Activated CD8-positive, alpha-beta memory T cell treated with anti-CD3 and anti-CD28 coated beads, Interleukin-2, amount 50 U/mL, for 4 hours (primary cell): ENCODE results near the gene SPATA16.
"Not testable (repeated sequence)": the region's sequence is repeated elsewhere in the genome, so short reads cannot be mapped to it uniquely, and the experiment has no call there.

Experiments
- DNase-seq: peaks from one replicate; pipeline ENCODE4 v3.0.0-alpha.2; 2020

SPATA16 gene

GRCh38 chr3:173058229-173058628 lies 82.8 kb downstream of the SPATA16 start:
- DNase-seq: no peak

- no peak for DNase-seq
These were observed 85.7 kb downstream of the SPATA16 start for GRCh38 chr3:173055228-173055933.

GRCh38 chr3:173049360-173049759 lies 91.7 kb downstream of the SPATA16 start:
- DNase-seq: no peak

- DNase-seq: no peak
These were observed 95.2 kb downstream of the SPATA16 start for GRCh38 chr3:173045770-173046382.

- DNase-seq: no peak
These were observed 96.0 kb downstream of the SPATA16 start for GRCh38 chr3:173044998-173045397.

DNA sequence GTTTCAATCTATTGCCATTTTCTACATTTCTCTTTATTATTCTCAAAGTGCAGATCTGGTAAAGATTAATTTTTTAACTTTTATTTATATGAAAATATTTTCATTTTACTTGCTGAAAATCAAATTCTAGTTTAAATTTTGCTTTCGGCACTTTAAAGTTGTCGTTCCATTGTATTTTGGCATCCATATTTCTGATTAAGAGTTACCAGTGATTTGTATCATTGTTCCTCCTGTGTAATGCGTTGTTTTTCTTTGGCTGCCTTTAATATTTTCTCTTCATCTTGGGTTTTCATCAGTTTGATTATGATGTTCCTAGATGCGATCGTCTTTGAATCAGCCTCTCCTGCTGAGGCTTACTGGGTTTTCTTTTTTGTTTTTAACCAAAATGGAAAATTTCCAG lies 97.3 kb downstream of the SPATA16 start:
- DNase-seq: no peak

DNA sequence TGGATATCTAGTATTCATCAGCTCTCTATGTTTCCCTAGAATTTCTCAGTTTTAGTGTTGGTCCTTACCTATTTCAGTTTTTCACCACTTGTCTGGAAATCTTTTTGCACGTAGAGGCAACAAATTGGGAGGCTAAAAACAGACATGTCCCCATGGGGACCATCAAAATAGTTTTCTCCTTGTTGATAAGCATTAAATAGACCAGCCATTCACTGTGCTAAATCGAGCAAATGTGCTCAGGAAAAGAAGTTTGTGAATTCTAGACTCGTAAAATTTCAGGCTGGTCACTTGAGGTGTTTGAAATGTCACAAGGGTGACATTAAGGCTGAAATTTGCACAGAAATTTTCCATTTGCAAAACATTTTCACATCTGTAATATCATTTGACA lies 102.6 kb downstream of the SPATA16 start:
- no peak for DNase-seq

DNA sequence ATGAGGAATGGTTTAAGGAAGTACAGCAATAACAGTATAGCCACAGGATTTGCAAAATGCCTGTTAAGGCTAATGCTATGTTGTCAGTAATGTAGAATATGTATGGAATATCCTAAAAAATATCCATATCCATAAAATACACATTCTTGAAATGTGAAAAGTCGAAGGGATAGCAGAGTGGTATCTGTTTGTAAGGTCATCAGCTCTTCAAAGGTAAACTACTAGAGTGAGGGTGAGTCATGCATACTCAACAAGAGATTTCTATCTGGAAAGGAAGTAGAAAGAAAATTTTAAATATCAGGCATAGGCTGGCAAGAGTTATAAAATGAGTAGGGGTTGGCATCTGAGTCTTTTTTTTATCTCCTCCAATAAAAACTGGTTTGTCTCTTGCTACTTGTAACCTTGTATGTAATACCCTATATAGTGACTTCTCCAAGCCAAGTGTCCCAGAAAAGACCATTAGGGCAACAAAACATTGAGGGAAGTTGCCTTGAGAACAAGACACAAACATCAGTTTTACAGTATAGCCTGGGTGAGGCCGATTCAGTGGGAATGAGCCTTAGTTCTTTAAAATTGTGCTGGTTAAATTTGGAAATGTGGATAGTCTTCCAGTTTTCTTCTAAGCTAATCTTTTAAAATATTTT lies 103.1 kb downstream of the SPATA16 start:
- DNase-seq: no peak

- DNase-seq: no peak
These were observed 110.8 kb downstream of the SPATA16 start for GRCh38 chr3:173030273-173030672.

- DNase-seq: no peak
These were observed 112.7 kb downstream of the SPATA16 start for GRCh38 chr3:173028351-173028750.

GRCh38 chr3:173027429-173027828 lies 113.6 kb downstream of the SPATA16 start:
- no peak for DNase-seq

DNA sequence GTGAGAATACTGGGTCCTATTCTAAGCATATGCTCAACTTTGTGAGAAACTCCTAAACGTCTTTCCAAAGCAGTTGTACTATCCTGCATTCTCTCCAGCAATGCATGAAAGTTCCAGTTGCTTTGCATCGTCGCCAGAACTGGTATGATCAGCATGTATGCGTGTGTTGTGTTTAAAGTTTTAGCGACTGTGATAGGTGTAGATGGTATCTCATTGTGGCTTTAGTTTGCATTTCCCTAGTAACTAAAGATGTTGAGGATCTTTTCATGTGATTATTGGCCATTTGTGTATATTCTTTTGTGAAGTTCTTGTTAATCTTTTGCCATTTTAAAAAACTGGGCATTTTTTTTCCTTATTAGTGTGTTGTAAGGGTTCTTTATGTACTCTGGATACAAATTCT lies 115.1 kb downstream of the SPATA16 start:
- no peak for DNase-seq

DNA sequence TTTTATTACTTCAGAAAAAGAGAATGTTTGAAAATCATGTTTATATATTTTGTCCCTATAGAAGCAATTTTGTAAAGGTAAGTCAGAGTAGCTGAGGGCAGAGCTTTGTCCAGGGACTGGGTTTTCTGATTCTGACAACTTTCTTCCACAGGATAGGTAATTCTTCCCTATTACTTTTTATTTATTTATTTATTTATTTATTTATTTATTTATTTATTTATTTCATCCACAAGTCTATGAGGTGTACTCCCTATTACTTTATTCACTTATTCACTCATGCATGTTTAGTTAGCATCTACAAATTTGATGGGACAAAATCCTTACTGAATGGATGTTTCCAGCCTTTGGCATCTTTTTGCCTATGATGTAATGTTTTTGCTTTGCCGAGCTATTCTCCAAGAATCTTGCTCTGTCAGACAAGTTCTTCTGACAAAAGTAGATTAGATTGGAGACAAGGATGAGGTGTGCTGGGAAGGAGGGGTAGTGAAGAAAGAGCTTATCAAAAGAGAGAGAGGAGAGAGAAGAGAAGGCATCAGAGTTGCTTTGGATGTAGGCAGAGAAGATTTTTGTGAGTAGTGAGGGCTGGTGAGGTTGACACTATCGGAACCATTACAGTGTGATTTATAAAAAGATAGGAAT lies 119.4 kb downstream of the SPATA16 start:
- DNase-seq: no peak

- not testable (repeated sequence) for DNase-seq
These were observed 120.9 kb downstream of the SPATA16 start for GRCh38 chr3:173020128-173020527.

DNA sequence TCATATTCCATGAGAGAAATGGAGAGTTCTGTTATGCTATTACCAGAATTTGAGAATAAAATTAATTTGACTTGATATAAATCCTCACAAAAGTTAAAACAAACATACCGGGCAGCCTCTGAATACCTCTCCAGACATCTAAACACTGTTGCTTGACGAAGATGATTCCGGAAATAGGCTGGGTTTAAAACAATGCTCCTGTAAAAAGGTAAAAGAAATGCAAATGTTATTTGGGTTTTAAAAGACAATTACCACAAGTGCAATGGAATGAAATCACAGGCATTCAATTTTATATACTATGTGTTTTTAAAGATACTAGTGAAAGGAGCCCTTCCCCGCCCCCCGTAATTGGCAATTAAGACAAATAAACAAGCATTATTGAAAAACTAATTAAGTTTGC lies 121.7 kb downstream of the SPATA16 start:
- DNase-seq: no peak

DNA sequence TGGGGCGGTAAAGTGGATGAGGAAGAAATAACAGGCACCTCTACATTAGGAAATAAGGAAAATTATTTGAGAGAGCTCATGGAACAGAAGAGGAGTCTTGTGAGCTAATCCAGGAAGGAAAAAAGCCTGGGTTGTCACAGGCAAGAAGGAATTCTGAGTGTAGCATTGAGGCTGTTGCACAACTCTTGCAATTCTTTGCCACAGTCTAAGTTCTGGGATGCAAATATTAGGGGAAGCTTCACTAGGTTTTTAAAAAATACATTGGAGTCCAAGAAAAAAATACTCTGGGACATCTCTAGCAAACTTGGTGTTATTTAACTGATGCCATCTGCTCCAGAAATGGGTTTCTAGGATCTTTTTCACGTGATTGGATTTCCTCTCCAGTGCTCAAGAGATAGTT lies 122.3 kb downstream of the SPATA16 start:
- no peak for DNase-seq

GRCh38 chr3:173013219-173013832 lies 127.7 kb downstream of the SPATA16 start:
- no peak for DNase-seq

DNA sequence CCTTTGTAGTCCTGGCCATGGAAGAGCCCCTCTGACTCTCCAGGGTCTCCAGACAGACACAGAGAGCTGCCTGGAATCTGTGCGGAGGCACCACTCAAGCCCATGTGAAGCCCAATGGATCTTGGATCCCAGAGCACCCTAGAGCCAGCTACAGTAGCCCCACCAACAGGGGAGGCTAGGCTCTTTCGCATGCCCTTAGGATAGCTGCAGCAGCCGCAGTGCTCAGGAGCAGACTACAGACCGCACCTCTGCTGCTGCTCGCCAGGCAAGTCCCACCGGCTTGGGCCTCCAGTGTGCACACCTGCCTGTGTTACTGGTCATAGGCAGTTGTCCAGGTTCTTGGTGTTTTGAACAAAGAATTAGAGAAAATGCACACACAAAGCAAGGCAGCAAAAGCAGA lies 131.6 kb downstream of the SPATA16 start:
- no peak for DNase-seq

- no peak for DNase-seq
These were observed 132.1 kb downstream of the SPATA16 start for GRCh38 chr3:173008978-173009377.

DNA sequence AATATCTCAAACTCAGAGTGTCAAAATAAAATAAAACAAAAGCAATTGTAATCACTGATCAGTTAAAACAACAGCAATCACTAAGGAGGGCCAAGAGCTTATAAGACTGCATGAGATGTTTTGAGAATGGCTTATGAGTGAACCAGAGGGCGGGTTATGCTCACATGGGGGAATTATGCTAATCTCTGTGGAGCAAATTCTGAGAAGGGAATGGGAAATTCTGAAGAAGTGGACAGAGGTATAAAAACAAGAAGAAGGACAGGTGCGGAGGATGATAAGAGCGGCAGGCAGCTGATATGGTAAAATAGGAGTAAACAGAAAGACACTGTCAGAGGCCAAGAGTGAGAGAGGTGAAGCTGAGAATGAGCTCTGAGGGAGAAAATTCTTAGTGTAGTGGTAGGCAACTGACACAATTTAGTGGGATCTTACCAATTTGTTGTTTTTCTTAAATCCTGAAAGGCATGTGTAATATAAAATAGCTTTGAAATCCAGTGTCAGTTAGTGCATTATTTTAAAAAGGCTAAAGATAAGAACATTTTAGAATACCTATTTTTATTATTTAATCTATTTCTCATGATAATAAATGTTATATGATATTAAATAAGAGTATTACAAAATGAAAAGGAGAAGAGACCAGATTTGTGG lies 133.8 kb downstream of the SPATA16 start:
- no peak for DNase-seq

DNA sequence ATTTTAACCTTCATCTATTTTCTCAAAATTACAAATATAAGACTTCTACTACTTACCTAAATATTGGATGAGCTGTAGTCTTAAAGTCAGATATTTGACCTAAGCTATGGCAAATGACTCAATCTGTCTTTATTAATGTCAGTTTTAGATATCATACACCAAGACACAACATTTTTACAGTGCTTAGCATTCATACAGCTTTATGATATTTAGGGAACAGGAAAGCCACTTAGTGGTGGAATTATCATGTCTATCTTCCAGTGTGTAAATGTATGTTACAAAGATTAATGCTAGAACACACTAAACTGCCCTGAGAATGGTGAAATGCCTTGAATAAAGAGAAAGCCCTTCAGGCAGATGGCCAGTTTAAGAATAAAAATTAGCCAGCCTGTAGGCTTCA lies 135.0 kb downstream of the SPATA16 start:
- no peak for DNase-seq

GRCh38 chr3:173004681-173005080 lies 136.4 kb downstream of the SPATA16 start:
- DNase-seq: no peak

DNA sequence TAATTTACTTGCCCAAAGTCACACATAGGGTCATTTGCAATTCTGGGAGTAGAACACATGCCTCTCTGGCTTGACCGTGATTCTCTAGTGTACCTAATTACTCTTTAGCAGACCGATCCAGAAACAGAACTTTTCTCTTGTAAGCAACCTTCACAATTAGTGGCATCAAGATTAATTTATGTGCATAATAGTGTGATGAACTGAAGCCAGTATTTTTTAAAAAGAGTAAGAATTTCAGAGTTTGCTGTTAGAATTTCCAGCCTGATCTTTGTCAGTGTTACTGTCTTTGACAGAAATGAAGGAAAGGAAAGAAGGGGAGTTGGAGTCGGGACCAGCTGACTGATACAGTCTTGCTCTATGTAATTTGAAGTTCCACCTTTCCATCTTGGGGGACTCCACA lies 137.1 kb downstream of the SPATA16 start:
- no peak for DNase-seq
